ENCODE results near the gene PTPRR. TPM values are rescaled to one million over a fixed set of nuclear protein-coding genes. Genes with fewer than 3 reads are reported as not detected.

The PTPRR gene
- total RNA-seq, 4 donors from 2014 or later, result not detected

DNA sequence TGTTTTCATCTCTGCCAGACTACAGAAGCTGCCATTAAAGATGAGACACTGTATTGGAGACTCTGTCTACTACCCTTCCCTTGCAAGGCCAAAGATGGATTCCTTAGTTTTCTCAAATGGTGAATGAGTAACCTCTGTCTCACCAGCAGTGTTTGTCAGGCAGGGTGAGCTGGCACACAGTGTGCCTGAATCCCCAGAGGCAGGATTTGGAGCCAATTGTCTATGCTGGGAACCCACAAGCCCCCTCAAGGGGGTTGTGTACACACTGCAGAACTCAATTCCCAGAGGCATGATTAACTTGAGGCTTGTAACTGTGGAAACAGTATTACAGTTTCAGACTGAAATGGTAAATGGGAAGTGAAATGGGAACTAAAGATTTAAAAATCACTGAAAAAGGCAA, 146.5 kb downstream of the PTPRR start:
- Histone ChIP-seq H3K27ac (no peak overlapping the region), H3K9me3 (no peaks in the 10 kb centered on the region), H3K4me1 (no peaks in the 10 kb centered on the region), H3K36me3 (no peaks in the 10 kb centered on the region), H3K27me3 (no peaks in the 10 kb centered on the region), H3K4me3 (no peak overlapping the region)
- no peak for TF ChIP-seq POLR2A (IDR thresholded peaks at IDR 0.05)
- no peak for TF ChIP-seq POLR2AphosphoS5 (IDR thresholded peaks at IDR 0.05)
- TF ChIP-seq, protein P1, sequence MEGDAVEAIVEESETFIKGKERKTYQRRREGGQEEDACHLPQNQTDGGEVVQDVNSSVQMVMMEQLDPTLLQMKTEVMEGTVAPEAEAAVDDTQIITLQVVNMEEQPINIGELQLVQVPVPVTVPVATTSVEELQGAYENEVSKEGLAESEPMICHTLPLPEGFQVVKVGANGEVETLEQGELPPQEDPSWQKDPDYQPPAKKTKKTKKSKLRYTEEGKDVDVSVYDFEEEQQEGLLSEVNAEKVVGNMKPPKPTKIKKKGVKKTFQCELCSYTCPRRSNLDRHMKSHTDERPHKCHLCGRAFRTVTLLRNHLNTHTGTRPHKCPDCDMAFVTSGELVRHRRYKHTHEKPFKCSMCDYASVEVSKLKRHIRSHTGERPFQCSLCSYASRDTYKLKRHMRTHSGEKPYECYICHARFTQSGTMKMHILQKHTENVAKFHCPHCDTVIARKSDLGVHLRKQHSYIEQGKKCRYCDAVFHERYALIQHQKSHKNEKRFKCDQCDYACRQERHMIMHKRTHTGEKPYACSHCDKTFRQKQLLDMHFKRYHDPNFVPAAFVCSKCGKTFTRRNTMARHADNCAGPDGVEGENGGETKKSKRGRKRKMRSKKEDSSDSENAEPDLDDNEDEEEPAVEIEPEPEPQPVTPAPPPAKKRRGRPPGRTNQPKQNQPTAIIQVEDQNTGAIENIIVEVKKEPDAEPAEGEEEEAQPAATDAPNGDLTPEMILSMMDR (IDR thresholded peaks at IDR 0.05), result no peak
- no peak for TF ChIP-seq EP300 (IDR thresholded peaks at IDR 0.05)
- no peak for DNase-seq (ENCODE audit: low spot score in 2 of 2)

DNA sequence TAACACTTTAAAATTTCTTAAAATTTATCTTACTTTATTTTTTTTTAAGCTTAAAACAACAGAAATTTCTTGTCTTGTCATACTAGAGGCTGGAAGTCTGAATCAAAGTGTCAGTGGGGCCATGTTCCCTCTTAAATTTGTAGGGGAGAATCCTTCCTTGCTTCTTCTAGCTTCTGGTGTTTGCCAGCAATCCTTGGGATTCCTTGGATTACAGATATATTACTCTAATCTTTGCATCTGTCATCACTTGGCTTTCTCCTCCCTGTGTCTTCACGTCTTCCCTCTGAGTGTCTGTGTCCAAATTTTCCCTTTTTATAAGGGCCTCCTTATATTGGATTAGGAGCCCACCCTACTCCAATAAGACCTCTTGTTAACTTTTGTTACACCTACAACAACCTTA, 147.7 kb downstream of the PTPRR start:
- no peak for DNase-seq (ENCODE audit: low spot score in 2 of 2)
- Histone ChIP-seq H3K4me3 (no peak overlapping the region), H3K27ac (no peak overlapping the region), H3K27me3 (no peaks in the 10 kb centered on the region), H3K36me3 (no peaks in the 10 kb centered on the region), H3K9me3 (no peaks in the 10 kb centered on the region), H3K4me1 (no peaks in the 10 kb centered on the region)
- WGBS, result 30% methylated on average over 1 of the region's 1 CpG
- TF ChIP-seq, protein P1 (IDR thresholded peaks at IDR 0.05), result no peak
- TF ChIP-seq EP300 (IDR thresholded peaks at IDR 0.05), result no peak
- no peak for TF ChIP-seq POLR2A (IDR thresholded peaks at IDR 0.05)
- TF ChIP-seq POLR2AphosphoS5 (IDR thresholded peaks at IDR 0.05), result no peak

DNA sequence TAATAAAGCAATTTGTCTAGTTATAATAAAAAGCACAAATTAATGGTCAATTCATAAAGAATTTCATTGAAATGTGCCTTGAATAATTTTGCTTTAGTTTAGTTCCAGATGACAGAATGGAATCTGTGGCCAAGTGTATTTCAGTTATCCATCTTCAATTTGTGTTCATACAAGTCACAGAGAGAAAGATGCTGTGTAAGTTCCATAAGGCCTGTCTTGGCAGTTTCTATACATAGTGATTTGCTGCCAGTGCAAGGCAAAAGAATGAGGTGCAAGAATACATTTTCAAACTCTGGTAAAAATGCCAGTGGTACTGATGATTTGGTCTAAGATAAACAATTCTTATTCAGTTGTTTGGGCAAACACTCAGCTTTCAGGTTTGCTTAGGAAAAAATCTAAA, 149.0 kb downstream of the PTPRR start:
- H3K27ac ChIP-seq, result no peak overlapping the region
- H3K27me3 ChIP-seq, result no peaks in the 10 kb centered on the region
- no peak for DNase-seq (ENCODE audit: low spot score in 2 of 2)
- H3K36me3 ChIP-seq, result no peaks in the 10 kb centered on the region
- no peak overlapping the region for H3K4me3 ChIP-seq
- no peaks in the 10 kb centered on the region for H3K9me3 ChIP-seq
- TF ChIP-seq EP300 (IDR thresholded peaks at IDR 0.05) (no peak), POLR2A (IDR thresholded peaks at IDR 0.05) (no peak), POLR2AphosphoS5 (IDR thresholded peaks at IDR 0.05) (no peak)
- TF ChIP-seq, protein P1 (IDR thresholded peaks at IDR 0.05), result no peak
- H3K4me1 ChIP-seq, result no peaks in the 10 kb centered on the region

DNA sequence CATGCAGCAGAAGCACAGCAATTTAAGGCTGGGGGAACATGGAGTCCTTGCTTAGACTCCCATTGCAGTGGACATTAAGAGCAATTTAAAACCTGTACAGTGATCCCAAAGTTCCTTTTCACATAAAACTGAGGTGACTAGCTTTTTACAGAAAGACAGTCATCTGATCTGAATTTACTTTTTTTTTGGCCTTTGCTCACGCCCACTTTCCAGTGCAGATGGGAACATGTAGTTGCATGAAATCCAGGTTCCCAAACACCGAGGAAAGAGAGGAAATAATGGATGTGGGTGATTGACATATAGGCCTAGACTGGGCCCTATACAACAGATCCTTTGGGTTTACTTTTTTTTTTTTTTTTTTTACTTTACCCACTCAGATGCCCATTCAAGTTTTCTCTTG, 156.9 kb downstream of the PTPRR start:
- Histone ChIP-seq H3K4me1 (no peaks in the 10 kb centered on the region), H3K27me3 (no peaks in the 10 kb centered on the region), H3K36me3 (no peaks in the 10 kb centered on the region), H3K9me3 (no peaks in the 10 kb centered on the region), H3K4me3 (no peak overlapping the region), H3K27ac (no peak overlapping the region)
- DNase-seq (ENCODE audit: low spot score in 2 of 2), result no peak
- WGBS, result 49% methylated on average over 2 of the region's 2 CpGs
- no peak for TF ChIP-seq POLR2A (IDR thresholded peaks at IDR 0.05)
- TF ChIP-seq, protein P1 (IDR thresholded peaks at IDR 0.05), result no peak
- no peak for TF ChIP-seq POLR2AphosphoS5 (IDR thresholded peaks at IDR 0.05)
- no peak for TF ChIP-seq EP300 (IDR thresholded peaks at IDR 0.05)

DNA sequence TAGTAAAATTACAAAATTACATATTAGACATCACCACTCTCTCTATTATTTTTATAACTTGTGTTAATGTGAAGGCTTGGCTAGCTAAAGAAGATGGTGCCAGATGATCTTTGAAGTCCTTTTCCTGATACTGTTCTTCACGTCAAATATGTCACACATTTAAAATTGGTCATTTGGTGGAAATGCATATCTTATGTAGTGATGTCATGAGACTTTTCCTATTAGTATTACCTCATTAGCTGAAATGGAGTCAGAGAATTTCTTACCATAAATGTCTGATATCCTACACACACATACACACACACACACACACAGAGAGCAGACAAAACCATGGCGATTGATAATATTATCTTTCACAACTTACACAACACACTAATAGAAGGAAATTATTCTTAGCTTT, 158.5 kb downstream of the PTPRR start:
- Histone ChIP-seq H3K27ac (no peak overlapping the region), H3K9me3 (no peaks in the 10 kb centered on the region), H3K4me1 (no peaks in the 10 kb centered on the region), H3K4me3 (no peak overlapping the region), H3K27me3 (no peaks in the 10 kb centered on the region), H3K36me3 (no peaks in the 10 kb centered on the region)
- 64% methylated on average over 2 of the region's 2 CpGs for WGBS
- DNase-seq (ENCODE audit: low spot score in 2 of 2), result no peak
- TF ChIP-seq EP300 (IDR thresholded peaks at IDR 0.05) (no peak), POLR2AphosphoS5 (IDR thresholded peaks at IDR 0.05) (no peak), POLR2A (IDR thresholded peaks at IDR 0.05) (no peak)
- TF ChIP-seq, protein P1 (IDR thresholded peaks at IDR 0.05), result no peak

All from suprapubic skin (tissue), 4 donors.